Erythroblast (primary cell): ENCODE data around the gene DPRX.

Experiments used
- GATA1 ChIP-seq: IDR thresholded peaks from 2 replicates; pipeline ENCODE4 v1.6.1; 2011; ENCODE audit warnings: low read depth, mild to moderate bottlenecking, control low read depth, low read length, moderate library complexity
- POLR2A ChIP-seq: IDR thresholded peaks from 2 replicates; pipeline ENCODE4 v1.6.1; 2011; ENCODE audit warnings: mild to moderate bottlenecking, low read length

DNA sequence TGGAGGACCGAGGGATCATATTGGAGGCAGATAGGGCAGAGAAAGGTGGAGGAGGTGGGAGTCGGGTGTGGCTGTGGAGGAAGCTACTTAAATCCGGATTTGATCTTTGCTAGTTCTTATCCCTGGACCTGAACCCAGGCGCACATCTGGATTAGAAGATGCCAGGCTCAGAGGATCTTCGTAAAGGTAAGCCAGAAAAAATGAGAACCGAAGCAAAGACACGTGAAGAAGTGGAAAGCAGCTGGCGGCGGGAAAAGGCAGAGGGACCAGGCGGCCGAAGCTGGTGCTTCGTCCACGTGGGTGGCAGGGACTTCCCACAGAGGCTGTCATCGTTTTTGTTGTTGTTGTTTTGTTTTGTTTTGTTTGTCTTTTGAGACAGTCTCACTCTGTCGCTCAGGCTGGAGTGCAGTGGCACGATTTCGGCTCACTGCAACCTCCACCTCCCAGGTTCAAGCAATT is at the start of gene DPRX:
- TF ChIP-seq POLR2A (no peak), GATA1 (no peak)
